HG02885 (cell line): ENCODE measurements around the gene SUSD2.
"Not testable (repeated sequence)": the region's sequence is repeated elsewhere in the genome, so short reads cannot be mapped to it uniquely, and the experiment has no call there.

Experiments
- ATAC-seq: cut with Tn5 transposase; IDR thresholded peaks from one replicate; pipeline ENCODE4 v1.9.1; 2021; ENCODE audit warnings: mild to moderate bottlenecking; ENCODE audit not compliant: unreplicated experiment, poor library complexity

Gene SUSD2

GRCh38 chr22:24208012-24208749, 26.9 kb downstream of the SUSD2 start:
- no peak for ATAC-seq

- ATAC-seq, result no peak
Measured at GRCh38 chr22:24209016-24209415, 27.7 kb downstream of the SUSD2 start.

GRCh38 chr22:24209687-24210086, 28.4 kb downstream of the SUSD2 start:
- ATAC-seq, result no peak

GRCh38 chr22:24210409-24210808, 29.1 kb downstream of the SUSD2 start:
- not testable (repeated sequence) for ATAC-seq

DNA sequence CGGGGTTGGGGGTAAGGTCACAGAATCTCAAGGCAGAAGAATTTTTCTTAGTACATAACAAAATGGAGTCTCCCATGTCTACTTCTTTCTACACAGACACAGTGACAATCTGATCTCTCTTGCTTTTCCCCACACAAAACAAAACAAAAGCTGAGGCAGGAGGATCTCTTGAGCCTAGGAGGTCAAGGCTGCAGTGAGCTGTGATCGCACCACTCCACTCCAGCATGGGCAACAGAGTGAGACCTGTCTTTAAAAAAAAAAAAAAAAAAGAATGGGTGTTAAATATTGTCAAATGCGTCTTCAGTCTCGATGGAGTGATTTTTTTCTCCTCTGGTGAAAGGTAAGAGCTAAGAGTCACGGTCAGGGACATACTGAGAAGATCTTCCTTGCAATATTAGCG, 30.4 kb downstream of the SUSD2 start:
- not testable (repeated sequence) for ATAC-seq

DNA sequence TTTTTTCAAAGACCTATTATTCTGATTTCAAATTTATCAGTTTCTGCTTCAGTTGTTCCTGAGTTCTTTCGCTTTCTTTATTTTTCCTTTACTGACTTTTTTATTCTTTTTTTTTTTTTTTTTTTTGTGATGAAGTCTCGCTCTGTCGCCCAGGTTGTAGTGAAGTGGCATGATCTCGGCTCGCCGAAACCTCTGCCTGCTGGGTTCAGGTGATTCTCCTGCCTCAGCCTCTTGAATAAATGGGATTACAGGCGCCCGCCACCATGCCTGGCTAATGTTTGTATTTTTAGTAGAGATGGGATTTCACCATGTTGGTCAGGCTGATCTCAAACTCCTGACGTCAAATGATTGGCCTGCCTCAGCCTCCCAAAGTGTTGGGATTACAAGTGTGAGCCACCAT, 31.8 kb downstream of the SUSD2 start:
- ATAC-seq, result not testable (repeated sequence)

DNA sequence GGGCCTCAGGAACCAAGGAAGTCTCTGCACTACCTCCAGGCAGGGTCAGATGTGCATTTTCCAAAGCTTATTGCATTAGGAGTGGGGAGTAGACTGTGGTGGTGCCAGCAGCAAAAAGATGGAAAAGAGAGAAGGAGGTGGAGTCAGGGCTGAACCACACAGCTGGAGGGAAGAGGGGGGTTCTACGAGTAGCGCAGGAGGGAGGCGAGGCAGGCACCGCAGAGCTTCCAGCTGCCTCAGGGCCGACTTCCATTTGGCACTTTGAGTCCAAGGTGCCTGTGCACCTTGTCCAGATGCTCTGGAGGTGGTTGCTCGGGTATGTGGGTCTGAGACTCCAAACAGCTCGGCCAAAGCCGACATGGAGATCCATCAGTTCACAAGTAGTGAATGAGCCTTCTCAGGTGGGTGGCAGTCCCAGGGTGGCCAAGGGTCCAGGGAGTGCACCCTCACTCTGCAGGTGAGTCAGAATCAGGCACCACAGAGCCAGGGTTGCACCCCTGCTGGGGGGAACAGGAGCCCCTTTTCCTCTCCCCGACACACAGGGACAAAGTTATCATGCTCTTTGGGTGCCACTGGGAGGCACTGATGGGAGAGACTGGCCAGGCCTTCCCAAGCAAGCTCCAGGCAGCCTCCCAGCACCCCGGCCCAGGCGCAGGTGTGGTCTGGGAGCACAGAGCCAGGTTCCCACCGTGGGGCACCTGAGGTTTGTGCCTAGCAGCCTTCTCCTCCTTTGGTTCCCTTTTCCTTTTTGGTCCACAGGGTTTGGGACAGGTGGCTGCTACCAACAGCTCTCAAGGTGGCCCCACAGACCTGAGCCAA, 33.4 kb downstream of the SUSD2 start:
- ATAC-seq, result no peak

- ATAC-seq, result no peak
Measured at GRCh38 chr22:24216541-24217209, 35.4 kb downstream of the SUSD2 start.

DNA sequence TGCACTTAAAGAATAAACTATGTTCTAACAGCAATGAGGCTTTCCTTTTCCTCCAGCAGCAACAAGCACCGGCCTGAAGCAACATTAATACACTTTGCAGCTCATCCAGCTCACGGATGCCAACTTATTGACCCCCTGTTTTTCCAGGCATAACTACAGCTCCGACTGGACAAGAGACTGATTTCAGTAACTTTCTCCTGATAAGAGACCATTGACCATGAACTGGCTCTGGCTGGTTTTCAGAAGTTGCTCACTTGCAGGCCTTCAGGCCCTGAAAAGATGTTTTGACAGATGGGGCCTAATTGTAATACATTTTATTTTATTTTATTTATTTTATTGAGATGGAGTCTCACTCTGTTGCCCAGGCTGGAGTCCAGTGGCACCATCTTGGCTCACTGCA, 36.1 kb downstream of the SUSD2 start:
- ATAC-seq, result no peak

- no peak for ATAC-seq
Measured at GRCh38 chr22:24219750-24220149, 38.5 kb downstream of the SUSD2 start.

GRCh38 chr22:24224468-24224867, 43.2 kb downstream of the SUSD2 start:
- no peak for ATAC-seq

GRCh38 chr22:24225044-24225601, 43.8 kb downstream of the SUSD2 start:
- no peak for ATAC-seq

DNA sequence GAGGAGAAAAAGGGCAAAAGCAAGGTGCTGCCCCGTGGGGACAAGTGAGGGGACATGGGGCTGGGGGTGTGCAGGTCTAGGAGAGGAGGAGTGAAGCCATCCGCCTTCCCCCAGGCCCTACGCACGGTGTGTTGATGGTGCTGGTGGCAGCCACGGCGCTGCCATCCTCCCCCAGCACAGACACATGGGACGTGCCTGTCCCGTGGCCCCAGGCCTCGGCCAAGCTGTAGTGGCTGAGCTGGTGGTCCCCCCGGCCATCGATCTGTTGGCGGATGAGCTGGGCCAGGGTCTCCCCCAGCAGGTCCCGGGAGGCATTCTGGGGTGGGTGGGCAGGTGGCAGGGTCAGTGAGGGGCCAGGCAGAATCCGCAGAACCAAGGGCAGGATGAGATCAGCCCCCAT, 44.7 kb downstream of the SUSD2 start:
- ATAC-seq, result no peak

DNA sequence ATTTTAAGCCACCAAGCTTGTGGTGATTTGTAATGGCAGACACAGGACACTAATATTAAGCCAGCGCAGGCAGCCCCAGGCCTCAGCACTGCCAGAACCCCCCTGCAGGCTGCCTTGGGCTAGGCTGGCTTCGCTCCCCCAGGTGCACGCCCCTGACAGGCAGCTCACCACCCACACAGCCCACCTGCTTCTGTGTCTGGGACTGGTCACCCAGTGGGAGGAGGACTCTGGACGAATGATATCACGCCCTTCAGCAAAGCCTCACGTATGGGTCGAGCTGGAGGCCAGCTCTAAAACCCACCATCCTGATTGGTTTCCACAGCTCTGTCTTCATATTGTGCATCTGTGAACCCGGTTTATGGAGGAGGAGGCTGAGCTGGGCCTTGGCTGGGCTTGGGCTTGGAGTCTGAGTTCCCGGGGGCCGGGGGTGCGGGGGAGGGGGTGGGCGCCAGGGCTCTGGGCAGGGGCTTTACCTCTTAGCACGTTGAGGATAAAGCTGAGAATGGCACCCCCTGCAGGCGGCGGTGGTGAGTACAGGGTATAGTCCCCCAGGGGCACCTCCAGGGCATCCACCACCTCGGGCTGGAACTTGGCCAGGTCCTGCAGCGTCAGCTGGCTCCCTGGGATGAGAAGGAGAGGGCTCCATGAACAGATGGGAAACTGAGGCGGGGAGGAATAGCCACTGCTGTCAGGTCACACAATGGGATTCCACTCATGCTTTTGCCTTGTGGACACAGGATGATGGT, 49.8 kb downstream of the SUSD2 start:
- ATAC-seq, result no peak

DNA sequence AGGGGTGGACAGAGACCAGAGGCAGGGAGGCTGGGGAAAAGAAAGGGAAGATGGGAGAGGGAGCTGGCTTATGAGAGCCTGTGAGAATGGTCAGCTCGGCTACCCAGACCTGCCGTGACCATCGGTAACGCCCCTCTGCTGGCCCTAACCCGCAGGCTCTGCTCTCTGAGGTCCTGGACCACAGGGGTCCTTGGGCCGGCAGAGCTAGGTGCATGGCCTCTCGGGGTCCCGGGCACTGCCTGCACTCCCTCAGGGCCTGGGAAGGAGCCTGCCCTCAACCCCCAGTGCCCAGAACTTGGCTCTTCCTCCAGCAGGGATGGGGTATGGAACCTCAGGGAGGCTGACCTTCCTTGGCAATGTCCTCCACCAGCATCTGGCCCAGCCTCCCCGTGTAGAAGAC, 50.4 kb downstream of the SUSD2 start:
- no peak for ATAC-seq

DNA sequence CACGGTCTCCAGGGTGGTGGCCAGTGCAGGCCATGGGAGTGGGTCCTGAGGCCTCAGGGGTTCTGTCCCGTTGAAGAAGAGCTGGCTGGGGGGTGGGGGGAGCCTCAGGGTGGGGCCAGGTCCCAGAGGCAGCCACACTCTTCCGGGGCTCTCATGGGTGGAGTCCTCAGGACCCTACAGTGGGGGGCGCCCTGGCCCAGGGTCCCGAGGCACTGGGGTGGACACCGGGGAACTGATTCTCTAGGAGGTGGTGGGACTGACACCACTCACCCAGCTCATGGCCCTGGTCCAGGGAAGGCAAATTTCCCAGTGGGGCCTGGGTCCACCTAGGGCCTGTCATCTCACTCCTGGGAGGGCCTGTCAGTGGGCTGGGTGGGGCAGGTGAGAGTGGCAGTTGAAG, 50.8 kb downstream of the SUSD2 start:
- ATAC-seq, result no peak

GRCh38 chr22:24232725-24233124, 51.4 kb downstream of the SUSD2 start:
- no peak for ATAC-seq

DNA sequence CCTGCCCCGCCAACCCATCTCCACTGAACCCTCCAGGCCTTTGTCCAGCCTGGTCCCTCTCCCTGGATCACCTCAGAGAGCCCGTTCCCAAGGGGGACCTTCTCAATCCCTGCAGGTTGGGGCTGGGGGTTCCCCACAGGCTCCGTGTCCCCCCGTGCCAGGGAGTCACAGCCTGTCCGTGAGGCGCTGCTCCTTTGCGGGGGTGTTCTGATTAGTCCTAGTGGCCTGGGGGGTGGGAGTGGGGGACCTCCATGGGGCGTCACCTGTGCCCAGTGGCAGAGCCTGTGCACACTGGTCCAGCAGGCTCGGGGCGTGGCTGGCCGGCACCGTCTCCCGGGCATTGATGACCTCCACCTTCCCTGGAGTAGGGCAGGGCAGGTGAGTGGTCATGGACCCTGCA, 51.9 kb downstream of the SUSD2 start:
- ATAC-seq, result no peak

DNA sequence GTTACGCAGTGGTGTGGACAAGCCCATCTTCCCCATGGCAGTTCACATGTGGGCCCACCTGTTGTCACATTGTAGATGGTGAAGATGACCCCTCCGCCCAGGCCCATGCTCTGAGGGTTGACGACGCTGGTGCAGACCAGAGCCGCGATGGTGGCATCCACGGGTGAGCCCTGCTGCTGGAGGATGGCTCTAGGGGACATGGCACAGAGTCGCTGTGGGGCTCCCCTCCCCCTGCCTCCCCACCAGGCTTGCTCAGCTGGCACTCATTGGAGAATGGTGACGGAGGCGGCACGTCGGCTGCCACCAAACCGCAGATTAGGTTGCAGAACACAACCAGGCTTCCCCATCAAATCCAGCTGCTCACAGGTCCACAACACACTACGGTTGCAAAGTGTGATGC, 52.5 kb downstream of the SUSD2 start:
- ATAC-seq, result no peak

GRCh38 chr22:24235315-24235714, 54.0 kb downstream of the SUSD2 start:
- no peak for ATAC-seq
